ENCODE results near the gene FOSL1.

DNA sequence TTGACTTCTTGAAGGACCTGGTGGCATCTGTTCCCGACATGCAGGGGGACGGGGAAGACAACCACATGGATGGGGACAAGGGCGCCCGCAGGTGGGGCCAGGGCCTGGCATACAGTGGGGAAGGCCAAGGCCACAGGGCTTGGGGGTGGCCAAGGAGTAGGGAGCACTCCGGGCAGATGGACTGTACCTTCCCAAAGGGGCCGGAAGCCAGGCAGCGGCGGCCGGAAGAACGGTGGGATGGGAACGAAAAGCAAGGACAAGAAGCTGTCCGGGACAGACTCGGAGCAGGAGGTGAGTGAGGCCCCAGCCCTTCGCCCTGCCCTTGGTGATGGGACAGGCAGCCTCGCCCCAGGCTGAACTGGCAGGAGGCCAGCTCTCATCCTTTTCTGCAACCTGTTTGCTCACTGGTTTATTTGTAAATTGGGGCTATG is 20.2 kb upstream of the FOSL1 start:
- TF ChIP-seq, protein P1, sequence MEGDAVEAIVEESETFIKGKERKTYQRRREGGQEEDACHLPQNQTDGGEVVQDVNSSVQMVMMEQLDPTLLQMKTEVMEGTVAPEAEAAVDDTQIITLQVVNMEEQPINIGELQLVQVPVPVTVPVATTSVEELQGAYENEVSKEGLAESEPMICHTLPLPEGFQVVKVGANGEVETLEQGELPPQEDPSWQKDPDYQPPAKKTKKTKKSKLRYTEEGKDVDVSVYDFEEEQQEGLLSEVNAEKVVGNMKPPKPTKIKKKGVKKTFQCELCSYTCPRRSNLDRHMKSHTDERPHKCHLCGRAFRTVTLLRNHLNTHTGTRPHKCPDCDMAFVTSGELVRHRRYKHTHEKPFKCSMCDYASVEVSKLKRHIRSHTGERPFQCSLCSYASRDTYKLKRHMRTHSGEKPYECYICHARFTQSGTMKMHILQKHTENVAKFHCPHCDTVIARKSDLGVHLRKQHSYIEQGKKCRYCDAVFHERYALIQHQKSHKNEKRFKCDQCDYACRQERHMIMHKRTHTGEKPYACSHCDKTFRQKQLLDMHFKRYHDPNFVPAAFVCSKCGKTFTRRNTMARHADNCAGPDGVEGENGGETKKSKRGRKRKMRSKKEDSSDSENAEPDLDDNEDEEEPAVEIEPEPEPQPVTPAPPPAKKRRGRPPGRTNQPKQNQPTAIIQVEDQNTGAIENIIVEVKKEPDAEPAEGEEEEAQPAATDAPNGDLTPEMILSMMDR (IDR thresholded peaks at IDR 0.05; ENCODE audit: insufficient read depth, low read depth, low read length) = no peak
- TF ChIP-seq EZH2 (IDR thresholded peaks at IDR 0.05; ENCODE audit: insufficient read depth, low read length) = no peak
